GM06990 (cell line): ENCODE data around the gene TRIM7.

Experiments
- DNase-seq: peaks from one replicate; pipeline ENCODE4 v3.0.0-alpha.2; 2011; ENCODE audit not compliant: insufficient read length; ENCODE audit errors: extremely low read depth
- H3K27me3 ChIP-seq: replicated peaks from 2 replicates; pipeline ENCODE4 v1.6.0; 2011; ENCODE audit warnings: low read length; ENCODE audit not compliant: control insufficient read depth, insufficient read depth
- H3K36me3 ChIP-seq: 2 replicates; pipeline ENCODE4 v1.5.1; 2011; ENCODE audit warnings: low read length; ENCODE audit not compliant: control insufficient read depth, insufficient read depth
- H3K4me3 ChIP-seq: replicated peaks from 2 replicates; pipeline ENCODE4 v1.5.1; 2011; ENCODE audit warnings: low read depth, mild to moderate bottlenecking, control low read depth, low read length
- TF ChIP-seq, protein P1 (sequence below): IDR thresholded peaks from 2 replicates; pipeline ENCODE4 v1.5.1; 2011; ENCODE audit warnings: low read length, control low read depth, mild to moderate bottlenecking, inconsistent platforms; ENCODE audit not compliant: insufficient read depth, poor library complexity, severe bottlenecking

Gene TRIM7

DNA sequence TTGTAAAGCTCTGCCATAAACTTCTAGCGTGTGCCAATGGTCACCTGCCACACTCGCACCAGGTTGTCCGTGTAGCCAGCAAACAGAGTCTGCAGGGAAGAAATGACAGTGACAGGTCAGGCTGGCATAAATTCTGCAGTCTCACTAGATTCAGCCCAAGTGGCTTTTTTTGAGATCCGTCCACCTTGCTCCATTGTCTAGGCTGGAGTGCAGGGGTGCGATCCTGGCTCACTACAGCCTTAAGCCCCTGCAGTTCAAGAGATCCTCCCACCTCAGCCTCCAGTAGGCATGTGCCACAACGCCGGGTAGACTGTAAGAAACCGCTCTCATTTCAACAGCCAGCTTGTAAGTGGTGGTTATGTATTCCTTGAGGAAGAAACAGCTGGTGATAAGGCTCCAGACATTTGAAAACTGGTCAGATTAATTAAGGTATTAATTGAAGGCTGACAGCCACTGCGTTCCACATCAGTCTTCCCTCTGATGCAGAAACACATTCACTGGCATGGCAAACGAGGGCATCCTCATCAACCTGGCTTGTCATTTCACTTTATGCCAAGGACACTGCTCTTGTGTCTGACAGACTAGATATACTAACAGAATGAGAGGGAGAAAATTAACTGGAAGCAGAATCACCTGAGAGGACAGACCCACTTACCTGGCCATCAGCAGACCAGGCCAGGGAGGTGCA, 32.1 kb upstream of the TRIM7 start:
- DNase-seq: no peak
- H3K4me3 ChIP-seq: no peak overlapping the region
- TF ChIP-seq, protein P1, sequence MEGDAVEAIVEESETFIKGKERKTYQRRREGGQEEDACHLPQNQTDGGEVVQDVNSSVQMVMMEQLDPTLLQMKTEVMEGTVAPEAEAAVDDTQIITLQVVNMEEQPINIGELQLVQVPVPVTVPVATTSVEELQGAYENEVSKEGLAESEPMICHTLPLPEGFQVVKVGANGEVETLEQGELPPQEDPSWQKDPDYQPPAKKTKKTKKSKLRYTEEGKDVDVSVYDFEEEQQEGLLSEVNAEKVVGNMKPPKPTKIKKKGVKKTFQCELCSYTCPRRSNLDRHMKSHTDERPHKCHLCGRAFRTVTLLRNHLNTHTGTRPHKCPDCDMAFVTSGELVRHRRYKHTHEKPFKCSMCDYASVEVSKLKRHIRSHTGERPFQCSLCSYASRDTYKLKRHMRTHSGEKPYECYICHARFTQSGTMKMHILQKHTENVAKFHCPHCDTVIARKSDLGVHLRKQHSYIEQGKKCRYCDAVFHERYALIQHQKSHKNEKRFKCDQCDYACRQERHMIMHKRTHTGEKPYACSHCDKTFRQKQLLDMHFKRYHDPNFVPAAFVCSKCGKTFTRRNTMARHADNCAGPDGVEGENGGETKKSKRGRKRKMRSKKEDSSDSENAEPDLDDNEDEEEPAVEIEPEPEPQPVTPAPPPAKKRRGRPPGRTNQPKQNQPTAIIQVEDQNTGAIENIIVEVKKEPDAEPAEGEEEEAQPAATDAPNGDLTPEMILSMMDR: no peak
- H3K36me3 ChIP-seq: peaks cover 55% of the 10 kb centered on the region
- H3K27me3 ChIP-seq: no peaks in the 10 kb centered on the region

DNA sequence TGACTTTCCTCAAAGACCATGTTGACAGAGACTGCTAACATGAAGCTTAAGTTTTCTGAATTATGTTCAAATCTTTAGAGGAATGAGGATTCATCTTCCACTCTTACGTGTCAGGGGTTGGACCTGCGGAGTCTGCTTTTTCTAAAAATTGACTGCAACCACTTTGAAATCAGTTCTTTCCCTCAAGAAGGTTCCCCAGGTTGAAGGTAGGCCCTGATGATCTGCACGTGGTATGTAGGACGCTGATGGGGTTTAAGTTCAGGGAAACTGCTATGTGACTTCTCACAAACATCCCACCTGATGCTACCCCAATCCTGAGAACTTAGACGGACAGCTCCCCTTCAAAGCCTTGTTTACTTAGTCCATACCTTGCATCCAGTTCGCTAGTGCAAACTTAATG, 31.5 kb upstream of the TRIM7 start:
- H3K36me3 ChIP-seq: peaks cover 49% of the 10 kb centered on the region
- H3K27me3 ChIP-seq: no peaks in the 10 kb centered on the region
- DNase-seq: no peak
- TF ChIP-seq, protein P1: no peak
- H3K4me3 ChIP-seq: no peak overlapping the region

DNA sequence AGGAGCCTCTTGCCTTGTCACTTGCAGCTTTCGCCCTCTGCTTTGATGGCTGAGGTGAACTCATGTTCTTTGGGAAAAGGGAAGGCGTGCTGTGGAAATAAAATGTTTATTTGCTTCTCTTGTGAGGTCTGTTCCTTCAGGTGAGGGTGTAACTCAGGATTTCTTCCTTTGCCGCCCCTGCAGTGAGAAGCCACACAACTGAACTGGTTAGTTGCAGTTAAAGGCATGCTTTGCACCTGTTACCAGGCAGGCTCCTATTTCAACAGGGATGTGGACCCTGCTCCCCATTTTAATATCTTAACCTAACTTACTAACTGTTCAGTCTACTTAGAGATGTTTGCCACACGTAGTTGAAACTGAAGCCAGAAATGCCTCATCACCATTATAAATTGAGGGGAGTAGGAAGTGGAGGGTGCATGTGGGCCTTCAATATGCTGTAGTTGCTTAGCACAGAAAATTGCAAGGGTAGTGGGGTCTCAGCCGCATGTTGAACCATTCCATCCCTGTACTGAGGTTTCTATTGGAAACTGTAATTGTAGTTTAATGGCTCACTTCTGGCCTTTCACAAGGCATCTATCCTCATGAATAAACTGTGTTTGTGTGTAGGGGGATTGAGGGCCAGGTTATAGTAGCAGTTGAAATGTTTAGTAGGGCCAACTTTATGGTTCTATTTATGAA, 30.8 kb upstream of the TRIM7 start:
- DNase-seq: no peak
- H3K36me3 ChIP-seq: peaks cover 47% of the 10 kb centered on the region

DNA sequence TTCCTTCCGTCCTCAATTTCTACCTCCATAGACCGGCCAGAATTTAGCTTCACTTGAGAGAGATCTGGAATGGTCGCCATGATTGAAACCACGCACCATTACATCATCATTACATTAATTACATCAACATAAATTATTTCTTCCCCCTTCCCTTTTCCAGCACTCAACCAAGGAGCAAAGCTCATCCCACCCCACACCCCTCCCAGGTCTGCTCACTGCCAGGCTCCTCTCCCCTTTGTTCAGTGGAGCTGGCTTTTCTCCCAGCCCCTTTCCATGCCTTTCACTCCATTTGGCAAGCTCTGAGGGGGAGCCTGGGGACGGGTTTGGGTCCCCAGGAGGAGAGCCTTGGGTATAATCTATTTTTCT, 30.3 kb upstream of the TRIM7 start:
- no peak overlapping the region for H3K4me3 ChIP-seq
- DNase-seq: no peak
- peaks cover 47% of the 10 kb centered on the region for H3K36me3 ChIP-seq

More for the DNA sequence above, 30.8 kb upstream of the TRIM7 start:
- Histone ChIP-seq H3K27me3 (no peaks in the 10 kb centered on the region), H3K4me3 (no peak overlapping the region)
- TF ChIP-seq, protein P1: no peak

DNA sequence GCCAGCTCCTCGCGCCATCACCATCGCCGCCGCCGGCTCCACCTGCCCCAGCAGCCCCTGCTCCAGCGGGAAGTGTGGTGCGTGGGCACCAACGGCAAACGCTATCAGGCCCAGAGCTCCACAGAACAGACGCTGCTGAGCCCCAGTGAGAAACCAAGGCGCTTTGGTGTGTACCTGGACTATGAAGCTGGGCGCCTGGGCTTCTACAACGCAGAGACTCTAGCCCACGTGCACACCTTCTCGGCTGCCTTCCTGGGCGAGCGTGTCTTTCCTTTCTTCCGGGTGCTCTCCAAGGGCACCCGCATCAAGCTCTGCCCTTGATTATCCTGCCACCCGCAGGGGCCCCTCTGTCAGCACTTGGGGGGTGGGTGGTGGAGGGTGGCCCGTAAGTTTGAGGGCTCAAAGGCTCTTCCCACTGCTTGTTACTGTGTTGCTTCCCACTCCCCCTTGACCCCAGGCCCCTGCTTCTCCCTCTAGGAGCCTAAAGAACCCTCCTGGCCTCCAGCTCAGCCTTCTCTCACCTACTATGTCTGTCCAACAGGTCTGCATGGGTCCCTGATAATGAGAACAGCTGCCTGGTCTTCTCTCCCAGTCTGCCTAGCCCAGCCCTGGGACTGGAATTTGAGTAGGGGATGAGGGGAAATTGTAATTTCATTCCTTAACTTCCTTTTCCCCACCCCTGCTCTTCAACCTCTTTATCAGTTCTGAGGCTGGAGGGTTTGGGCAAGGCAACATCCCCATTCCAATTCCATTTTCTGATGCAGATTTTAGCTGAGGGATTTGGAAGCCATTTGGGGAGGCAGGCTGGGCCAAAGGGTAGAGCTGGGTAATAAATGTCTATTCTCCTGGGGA, 29.7 kb upstream of the TRIM7 start:
- Histone ChIP-seq H3K27me3 (no peaks in the 10 kb centered on the region), H3K4me3 (no peak overlapping the region), H3K36me3 (peaks cover 45% of the 10 kb centered on the region)
- peak; percentile 44 for DNase-seq
- TF ChIP-seq, protein P1: no peak

More for the DNA sequence above, 30.3 kb upstream of the TRIM7 start:
- no peaks in the 10 kb centered on the region for H3K27me3 ChIP-seq
- TF ChIP-seq, protein P1: no peak
